GM15510 (cell line): Measurements from ENCODE around the gene ARMC2.

Source experiments
- POLR2A ChIP-seq: IDR thresholded peaks from 3 replicates; pipeline ENCODE4 v1.6.1; 2011; ENCODE audit warnings: borderline replicate concordance; ENCODE audit not compliant: insufficient read length; ENCODE audit errors: extremely low read depth

Gene ARMC2

GRCh38 chr6:108884211-108885059 lies 36.2 kb downstream of the ARMC2 start:
- no peak for TF ChIP-seq POLR2A

GRCh38 chr6:108888052-108888451 lies 39.8 kb downstream of the ARMC2 start:
- TF ChIP-seq POLR2A: no peak

DNA sequence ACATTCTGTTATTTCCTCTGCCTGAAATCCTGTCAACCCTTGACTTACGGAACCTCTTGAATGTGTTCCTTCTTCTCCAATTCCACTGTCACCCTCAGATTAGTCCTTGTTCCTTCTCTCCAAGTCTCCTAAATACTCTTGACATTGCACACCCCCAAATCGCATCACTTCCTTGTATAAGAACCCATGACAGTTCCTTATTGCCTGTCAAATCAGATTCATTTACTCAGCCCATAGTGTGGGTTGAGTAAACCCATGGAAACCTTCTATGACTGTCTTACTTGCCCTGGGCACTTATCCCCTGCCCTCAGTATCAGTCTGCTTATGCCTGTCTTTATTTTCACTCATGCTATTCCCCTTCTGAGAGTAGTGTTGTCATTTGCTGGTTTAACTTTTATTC lies 40.5 kb downstream of the ARMC2 start:
- TF ChIP-seq POLR2A: no peak

GRCh38 chr6:108895571-108895970 lies 47.3 kb downstream of the ARMC2 start:
- no peak for TF ChIP-seq POLR2A

GRCh38 chr6:108896111-108896661 lies 48.0 kb downstream of the ARMC2 start:
- no peak for TF ChIP-seq POLR2A

DNA sequence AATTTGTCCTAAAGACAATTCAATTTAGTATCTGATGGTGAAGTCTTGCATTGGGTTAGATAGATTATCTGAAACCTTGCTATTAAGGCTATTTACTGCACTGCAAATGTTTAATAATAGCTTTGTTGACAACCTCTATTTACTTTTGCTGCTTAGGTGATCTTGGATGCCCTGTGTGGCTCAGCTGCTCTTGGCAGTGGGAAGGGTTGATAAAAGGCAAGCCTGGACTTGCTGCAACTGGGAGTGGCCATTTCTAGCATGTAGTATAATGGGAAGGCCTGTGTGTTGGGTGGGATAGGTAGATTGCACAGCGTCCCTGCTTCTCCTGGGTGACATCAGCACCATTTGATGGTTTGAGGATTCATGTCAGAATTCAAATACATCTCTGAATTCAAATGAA lies 49.1 kb downstream of the ARMC2 start:
- TF ChIP-seq POLR2A: no peak

DNA sequence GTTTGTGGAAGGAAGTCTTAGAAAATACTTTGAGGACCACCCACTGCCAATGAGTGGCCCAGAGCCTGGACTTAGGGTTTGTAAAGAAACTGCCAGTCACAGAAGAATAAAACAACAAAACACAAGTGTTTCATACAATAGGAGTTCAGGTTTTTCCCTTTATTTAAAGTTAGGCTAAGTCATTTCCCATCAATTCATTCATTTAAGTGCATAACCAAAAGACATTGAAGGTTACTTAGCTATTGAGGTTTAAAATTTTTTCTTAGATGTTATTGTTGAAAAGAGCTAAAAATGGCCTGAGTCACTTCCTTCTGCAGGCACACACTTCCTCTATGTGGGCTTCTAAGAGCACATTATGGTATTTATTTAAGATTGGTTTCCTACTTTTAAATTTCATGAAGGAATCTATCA lies 54.2 kb downstream of the ARMC2 start:
- TF ChIP-seq POLR2A: no peak

GRCh38 chr6:108903796-108904195 lies 55.6 kb downstream of the ARMC2 start:
- no peak for TF ChIP-seq POLR2A

DNA sequence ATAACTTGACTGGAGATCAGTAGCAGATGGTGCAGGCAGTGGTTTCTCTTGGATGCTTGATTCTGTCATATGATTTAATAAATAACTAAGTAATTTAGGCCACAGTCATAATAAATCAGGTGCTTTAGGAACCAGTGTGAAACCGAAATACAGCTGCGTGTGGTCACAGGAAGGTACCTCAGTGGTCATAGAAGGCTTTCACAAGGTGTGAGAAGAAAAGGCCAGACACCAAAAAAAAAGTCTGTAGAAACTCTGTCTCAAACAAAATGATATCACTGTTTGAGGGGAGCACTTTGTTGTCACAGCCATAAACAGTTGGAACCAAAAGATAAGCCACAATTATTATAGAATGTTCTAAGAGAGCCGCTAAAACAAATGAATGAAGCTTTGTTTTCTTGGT lies 56.5 kb downstream of the ARMC2 start:
- no peak for TF ChIP-seq POLR2A

DNA sequence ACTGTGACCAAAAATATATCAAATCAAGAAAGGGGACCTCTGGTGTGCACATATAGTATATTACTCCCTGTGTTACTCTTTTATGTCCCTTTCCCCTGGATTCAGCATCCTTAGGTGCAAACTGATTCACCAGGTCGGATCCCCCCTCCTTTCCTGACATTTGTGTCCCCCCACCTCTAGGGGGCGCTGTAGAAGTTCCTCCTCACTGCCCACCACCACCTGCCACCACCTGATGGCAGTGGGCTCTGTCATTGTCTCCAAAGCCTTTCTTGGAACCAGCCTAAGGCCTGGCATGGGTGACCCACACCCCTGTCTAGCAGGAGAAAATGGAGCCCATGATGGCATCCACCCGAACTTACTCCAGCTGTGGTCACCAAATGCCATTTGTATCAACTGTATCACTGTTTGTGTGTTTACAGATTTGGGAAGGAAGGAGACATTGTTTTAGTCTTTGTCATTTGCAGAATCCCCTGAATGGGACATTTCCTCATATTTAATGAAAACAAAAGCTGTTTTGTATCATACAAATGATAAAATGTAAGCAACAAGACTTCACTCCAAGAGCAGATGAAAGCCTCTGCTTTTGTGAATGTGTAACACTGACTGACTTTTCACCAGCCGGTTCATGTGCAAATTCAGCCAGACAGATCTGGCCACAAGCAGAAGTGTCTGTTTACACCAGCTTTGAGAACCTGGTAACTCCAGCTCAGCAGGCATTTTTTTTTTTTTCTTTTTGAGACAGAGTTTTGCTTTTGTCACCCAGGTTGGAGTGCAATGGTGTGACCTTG lies 66.2 kb downstream of the ARMC2 start:
- no peak for TF ChIP-seq POLR2A

- TF ChIP-seq POLR2A: no peak
Measured at GRCh38 chr6:108915258-108915657, 67.0 kb downstream of the ARMC2 start.

GRCh38 chr6:108916026-108916686 lies 67.9 kb downstream of the ARMC2 start:
- no peak for TF ChIP-seq POLR2A

GRCh38 chr6:108920751-108921150 lies 72.5 kb downstream of the ARMC2 start:
- no peak for TF ChIP-seq POLR2A

GRCh38 chr6:108921547-108922361 lies 73.5 kb downstream of the ARMC2 start:
- no peak for TF ChIP-seq POLR2A
